GM18517 (cell line): ENCODE measurements around the gene CYREN.
"Not testable (repeated sequence)": the region's sequence is repeated elsewhere in the genome, so short reads cannot be mapped to it uniquely, and the experiment has no call there.

Experiments used
- ATAC-seq: cut with Tn5 transposase; IDR thresholded peaks from one replicate; pipeline ENCODE4 v1.9.1; 2021; ENCODE audit warnings: mild to moderate bottlenecking, moderate library complexity; ENCODE audit not compliant: unreplicated experiment

Gene CYREN

DNA sequence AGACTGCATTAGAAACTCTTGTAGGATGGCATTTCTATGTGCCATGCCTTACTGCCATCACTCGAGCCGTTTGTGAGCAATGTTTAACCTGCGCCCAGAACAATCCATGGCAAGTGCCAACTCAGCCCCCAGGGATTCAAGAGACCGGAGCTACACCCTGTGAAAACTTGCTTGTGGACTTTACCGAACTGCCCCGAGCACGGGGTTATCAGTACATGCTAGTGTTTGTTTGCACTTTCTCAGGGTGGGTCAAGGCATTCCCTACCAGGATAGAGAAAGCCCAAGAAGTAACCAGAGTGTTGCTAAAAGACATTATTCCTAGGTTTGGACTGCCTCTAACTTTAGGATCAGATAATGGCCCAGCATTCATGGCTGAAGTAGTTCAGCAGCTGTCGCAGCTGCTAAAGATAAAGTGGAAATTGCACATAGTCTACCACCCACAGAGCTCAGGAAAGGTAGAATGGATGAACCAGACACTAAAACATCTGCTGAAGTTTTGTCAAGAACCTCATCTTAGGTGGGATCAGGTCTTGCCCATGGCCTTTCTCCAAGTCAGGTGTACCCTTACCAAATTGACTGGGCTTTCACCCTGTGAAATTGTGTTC, 8.9 kb upstream of the CYREN start:
- ATAC-seq, result no peak

GRCh38 chr7:135178364-135178763, 7.9 kb upstream of the CYREN start:
- no peak for ATAC-seq

DNA sequence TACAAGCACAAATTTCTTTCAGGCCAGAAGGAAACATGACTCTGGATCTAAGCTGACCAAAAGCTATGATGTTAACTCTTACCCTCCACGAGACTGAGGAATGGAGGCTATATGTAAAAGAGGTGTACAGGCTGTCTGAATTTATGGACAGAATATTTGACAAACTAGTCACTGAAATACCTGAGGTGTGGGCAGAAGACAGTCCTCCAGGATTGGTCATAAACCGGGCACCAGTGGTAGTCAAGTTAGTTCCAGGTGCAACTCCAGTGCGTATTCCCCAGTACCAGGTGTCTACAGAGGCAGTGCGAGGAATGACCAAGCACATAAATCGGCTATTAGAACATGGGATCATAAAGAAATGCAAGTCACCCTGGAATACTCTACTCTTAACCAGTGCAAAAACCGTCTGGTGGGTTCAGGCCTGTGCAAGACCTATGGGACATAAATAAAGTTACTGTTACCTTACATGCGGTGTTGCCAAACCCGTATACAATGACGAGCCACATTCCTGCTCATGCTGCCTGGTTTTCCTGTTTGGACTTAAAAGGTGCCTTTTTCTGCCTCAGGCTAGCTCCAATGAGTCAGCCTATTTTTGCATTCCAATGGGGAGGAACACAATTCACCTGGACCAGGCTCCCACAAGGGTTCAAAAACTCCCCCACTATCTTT, 6.7 kb upstream of the CYREN start:
- ATAC-seq, result no peak

- no peak for ATAC-seq
Measured at GRCh38 chr7:135175931-135176330, 5.4 kb upstream of the CYREN start.

DNA sequence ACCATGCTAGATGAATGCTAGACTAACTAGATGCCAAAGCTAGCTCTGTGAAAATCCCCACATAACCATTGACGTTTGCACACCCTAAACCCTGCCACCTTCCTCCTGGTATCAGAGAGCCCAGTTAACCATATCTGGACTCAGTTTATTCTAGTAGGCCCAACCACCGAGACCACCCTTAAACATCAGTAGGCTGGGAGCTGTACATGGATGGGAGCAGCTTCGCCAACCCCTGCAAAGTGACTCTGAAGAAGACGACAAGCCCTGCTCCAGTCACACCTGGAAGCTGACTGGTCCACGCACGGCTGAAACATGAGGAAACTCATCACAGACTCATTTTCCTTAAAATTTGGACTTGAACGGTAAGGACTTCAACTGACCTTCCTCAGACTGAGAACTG, 4.4 kb upstream of the CYREN start:
- ATAC-seq, result no peak

GRCh38 chr7:135173916-135174315, 3.4 kb upstream of the CYREN start:
- ATAC-seq, result not testable (repeated sequence)

DNA sequence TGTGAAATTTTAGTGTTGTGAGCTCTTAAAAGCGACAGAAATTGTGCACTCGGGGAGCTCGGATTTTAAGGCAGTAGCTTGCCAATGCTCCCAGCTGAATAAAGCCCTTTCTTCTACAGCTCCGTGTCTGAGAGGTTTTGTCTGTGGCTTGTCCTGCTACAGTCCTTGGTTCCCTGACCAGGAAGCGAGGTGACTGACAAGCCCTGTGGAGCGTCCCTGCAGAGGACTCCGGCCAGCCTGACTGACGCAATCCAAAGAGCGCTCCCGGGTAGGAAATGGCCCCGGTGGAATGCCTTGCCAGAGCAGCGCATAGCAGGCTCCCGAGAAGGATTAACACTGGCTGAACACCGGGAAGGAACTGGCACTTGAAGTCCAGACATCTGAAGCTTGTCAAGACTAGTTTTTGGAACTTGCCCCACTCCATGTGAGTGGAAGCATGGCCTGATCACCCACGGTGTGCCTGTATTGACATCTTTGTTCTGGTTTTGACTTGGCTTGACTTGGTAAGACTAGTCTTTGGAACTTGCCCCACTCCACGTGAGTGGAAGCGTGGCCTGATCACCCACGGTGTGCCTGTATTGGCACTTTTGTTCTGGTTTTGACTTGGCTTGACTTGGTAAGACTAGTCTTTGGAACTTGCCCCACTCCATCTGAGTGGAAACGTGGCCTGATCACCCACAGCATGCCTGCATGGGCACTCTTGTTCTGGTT, 1.2 kb upstream of the CYREN start:
- ATAC-seq, result not testable (repeated sequence)

GRCh38 chr7:135170998-135171481, 533 bp upstream of the CYREN start:
- ATAC-seq, result peak; percentile 39

GRCh38 chr7:135169964-135170273, 588 bp downstream of the CYREN start:
- peak; percentile 7 for ATAC-seq

DNA sequence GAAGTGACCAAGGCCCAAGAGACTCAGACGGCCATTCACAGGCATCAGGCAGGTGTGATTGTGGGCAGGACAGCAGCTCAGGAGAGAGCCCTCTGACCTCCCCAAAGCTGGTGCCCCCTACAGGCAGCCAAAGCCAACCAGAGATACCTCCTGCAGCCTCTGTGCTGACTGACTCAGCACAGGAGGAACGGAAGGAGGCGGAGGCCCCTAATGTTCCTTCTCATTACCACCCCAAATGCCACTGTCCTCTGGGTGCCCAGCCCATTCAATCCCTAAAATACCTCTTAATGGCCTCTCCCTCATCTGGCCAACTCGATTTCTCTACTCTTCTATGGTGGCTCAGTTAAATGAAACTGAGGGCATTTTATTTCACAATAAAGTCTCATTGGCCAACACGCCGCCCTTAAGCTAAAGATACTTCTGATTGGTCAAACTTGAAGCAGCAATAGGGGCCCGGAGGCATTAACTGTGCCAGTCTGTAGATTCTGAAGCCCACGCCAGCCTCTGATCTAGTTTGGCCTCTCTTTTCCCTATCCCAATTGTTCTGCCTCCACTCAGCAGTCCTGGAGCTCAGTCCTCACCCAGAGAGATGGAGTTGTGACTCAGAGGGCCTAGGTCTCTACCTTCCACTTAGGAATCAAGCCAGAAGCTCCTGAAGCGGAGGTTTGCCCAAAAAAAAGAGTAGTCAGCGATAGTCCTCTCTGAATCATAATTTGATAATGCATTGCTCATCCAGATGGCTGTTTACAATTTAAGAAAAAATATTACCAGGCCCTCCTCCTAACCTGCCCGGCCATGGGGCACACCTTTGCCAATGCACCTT, 1.2 kb downstream of the CYREN start:
- ATAC-seq, result peak; percentile 52

GRCh38 chr7:135168489-135169140, 1.9 kb downstream of the CYREN start:
- no peak for ATAC-seq

GRCh38 chr7:135168001-135168400, 2.5 kb downstream of the CYREN start:
- no peak for ATAC-seq

- ATAC-seq, result no peak
Measured at GRCh38 chr7:135167365-135167917, 3.1 kb downstream of the CYREN start.

DNA sequence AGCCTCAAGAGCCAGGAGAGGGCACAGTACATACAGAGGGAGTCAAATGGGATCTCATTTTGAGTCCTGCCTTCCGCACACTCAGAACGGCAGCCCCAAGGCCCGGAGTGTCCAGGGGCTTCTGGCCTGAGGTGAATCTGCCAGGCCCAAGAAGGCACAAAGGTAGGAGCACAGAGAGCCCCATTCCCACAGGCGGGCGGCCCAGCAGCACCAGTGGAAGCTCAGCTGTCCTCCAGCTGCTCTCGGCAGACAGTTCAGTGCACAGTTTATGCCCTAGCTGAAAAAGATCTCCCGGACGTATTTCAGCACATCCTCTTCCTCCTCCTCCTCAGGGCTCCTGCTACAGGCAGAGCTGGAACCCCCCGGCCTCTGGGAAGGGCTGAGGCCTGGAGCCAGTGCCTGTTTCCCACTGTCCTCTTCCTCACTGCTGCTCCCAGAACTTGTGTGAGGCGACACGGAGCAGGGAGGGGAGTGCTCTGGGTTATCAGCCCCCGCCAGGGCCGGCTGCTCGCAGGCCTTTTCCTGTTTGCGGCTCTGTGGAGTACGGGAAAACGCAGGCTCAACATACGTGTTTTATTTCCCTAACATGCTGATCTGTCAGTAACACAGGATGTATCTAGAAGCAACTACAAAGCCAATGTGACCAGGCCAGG, 4.0 kb downstream of the CYREN start:
- no peak for ATAC-seq

GRCh38 chr7:135165862-135166261, 4.6 kb downstream of the CYREN start:
- no peak for ATAC-seq

DNA sequence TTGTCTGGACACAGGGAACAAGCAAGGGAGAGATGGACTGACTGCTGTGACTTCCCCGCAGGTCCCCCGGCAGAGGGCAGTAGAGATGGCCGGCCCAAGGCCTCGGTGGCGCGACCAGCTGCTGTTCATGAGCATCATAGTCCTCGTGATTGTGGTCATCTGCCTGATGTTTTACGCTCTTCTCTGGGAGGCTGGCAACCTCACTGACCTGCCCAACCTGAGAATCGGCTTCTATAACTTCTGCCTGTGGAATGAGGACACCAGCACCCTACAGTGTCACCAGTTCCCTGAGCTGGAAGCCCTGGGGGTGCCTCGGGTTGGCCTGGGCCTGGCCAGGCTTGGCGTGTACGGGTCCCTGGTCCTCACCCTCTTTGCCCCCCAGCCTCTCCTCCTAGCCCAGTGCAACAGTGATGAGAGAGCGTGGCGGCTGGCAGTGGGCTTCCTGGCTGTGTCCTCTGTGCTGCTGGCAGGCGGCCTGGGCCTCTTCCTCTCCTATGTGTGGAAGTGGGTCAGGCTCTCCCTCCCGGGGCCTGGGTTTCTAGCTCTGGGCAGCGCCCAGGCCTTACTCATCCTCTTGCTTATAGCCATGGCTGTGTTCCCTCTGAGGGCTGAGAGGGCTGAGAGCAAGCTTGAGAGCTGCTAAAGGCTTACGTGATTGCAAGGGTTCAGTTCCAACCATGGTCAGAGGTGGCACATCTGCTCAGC, 6.0 kb downstream of the CYREN start:
- ATAC-seq, result no peak

- no peak for ATAC-seq
Measured at GRCh38 chr7:135162382-135163001, 8.0 kb downstream of the CYREN start.

GRCh38 chr7:135161669-135162068, 8.8 kb downstream of the CYREN start:
- no peak for ATAC-seq
